ENCODE measurements around the gene FBXO31. TPM values are rescaled to one million over a fixed set of nuclear protein-coding genes. Genes with fewer than 3 reads are reported as not detected.
"Not testable (repeated sequence)": the region's sequence is repeated elsewhere in the genome, so short reads cannot be mapped to it uniquely, and the experiment has no call there.

Gene FBXO31
- total and polyA plus RNA-seq, 8 donors, result 6.4 to 1,171 (median 23.8) TPM

GRCh38 chr16:87363771-87364455, 19.7 kb downstream of the FBXO31 start:
- no peaks in the 10 kb centered on the region for H3K9me3 ChIP-seq
- H3K36me3 ChIP-seq, result peaks cover 25 to 49% (median 44%) of the 10 kb centered on the region in 4 donors
- DNase-seq, result peak; percentile 52 to 71
- peak overlapping the region; percentile 42 to 71 (median 62) for H3K27ac ChIP-seq
- no peaks in the 10 kb centered on the region for H3K27me3 ChIP-seq
- peaks cover 41 to 62% (median 52%) of the 10 kb centered on the region in 4 donors for H3K4me1 ChIP-seq
- WGBS, 5 donors, result 20 to 31% (median 23%) methylated on average over 14 to 17 of the region's 17 CpGs
- peak overlapping the region in 1 of 4 donors; percentile 33 for H3K4me3 ChIP-seq
- TF ChIP-seq POLR2AphosphoS5 (IDR thresholded peaks at IDR 0.05) (peak in 1 of 3 donors; percentile 17), EP300 (IDR thresholded peaks at IDR 0.05) (no peak), POLR2A (IDR thresholded peaks at IDR 0.05) (no peak)
- intact Hi-C loops (cut with DNase I; ENCODE audit: low total_unique reads), result no loop called here

GRCh38 chr16:87362828-87363559, 20.6 kb downstream of the FBXO31 start:
- peak overlapping the region in 4 of 5 donors; percentile 42 to 71 (median 62) for H3K27ac ChIP-seq
- H3K4me3 ChIP-seq; H3K27me3 ChIP-seq; intact Hi-C loops (cut with DNase I; ENCODE audit: low total_unique reads); H3K9me3 ChIP-seq; DNase-seq: not testable (repeated sequence)
- peaks cover 34 to 52% (median 44%) of the 10 kb centered on the region in 4 donors for H3K4me1 ChIP-seq
- peaks cover 34 to 58% (median 53%) of the 10 kb centered on the region in 4 donors for H3K36me3 ChIP-seq
- 92 to 94% (median 93%) methylated on average over 12 to 13 of the region's 13 CpGs for WGBS, 5 donors

GRCh38 chr16:87361916-87362619, 21.5 kb downstream of the FBXO31 start:
- Histone ChIP-seq H3K27me3 (no peaks in the 10 kb centered on the region), H3K36me3 (peaks cover 29 to 64% (median 60%) of the 10 kb centered on the region in 4 donors), H3K27ac (peak overlapping the region in 1 of 5 donors; percentile 11), H3K4me1 (peaks cover 30 to 45% (median 39%) of the 10 kb centered on the region in 4 donors), H3K9me3 (no peaks in the 10 kb centered on the region), H3K4me3 (no peak overlapping the region)
- TF ChIP-seq EP300 (IDR thresholded peaks at IDR 0.05) (no peak), CTCF (IDR thresholded peaks at IDR 0.05) (no peak), POLR2A (IDR thresholded peaks at IDR 0.05) (no peak), POLR2AphosphoS5 (IDR thresholded peaks at IDR 0.05) (no peak)
- DNase-seq, result no peak
- 94 to 98% (median 97%) methylated on average over 7 to 8 of the region's 8 CpGs for whole genome bisulfite sequencing, 5 donors
- intact Hi-C loops (cut with DNase I; ENCODE audit: low total_unique reads), result no loop called here

- no peak overlapping the region for H3K27ac ChIP-seq
- no peak overlapping the region for H3K4me3 ChIP-seq
- no peaks in the 10 kb centered on the region for H3K27me3 ChIP-seq
- no peaks in the 10 kb centered on the region for H3K9me3 ChIP-seq
- H3K36me3 ChIP-seq, result peaks cover 32 to 73% (median 61%) of the 10 kb centered on the region in 4 donors
- intact Hi-C loops (cut with DNase I; ENCODE audit: low total_unique reads), result no loop called here
- whole genome bisulfite sequencing, 5 donors, result 95 to 97% (median 97%) methylated on average over 15 to 16 of the region's 16 CpGs
- no peak for DNase-seq
- TF ChIP-seq POLR2AphosphoS5 (IDR thresholded peaks at IDR 0.05) (no peak), CTCF (IDR thresholded peaks at IDR 0.05) (no peak), EP300 (IDR thresholded peaks at IDR 0.05) (no peak), POLR2A (IDR thresholded peaks at IDR 0.05) (no peak)
- H3K4me1 ChIP-seq, result peaks cover 21 to 34% (median 30%) of the 10 kb centered on the region in 4 donors
These were observed 22.5 kb downstream of the FBXO31 start for GRCh38 chr16:87360862-87361610.
